WTC11 (cell line): ENCODE data around the gene ADARB2. TPM values are rescaled to one million over a fixed set of nuclear protein-coding genes. Genes with fewer than 3 reads are reported as not detected.

Experiments
- ATAC-seq: fragments of 200-7000 bp; cut with Tn5 transposase; 2 replicates; pipeline ENCODE4 v1.10.0; 2021; ENCODE audit warnings: mild to moderate bottlenecking, moderate library complexity
- CTCF ChIA-PET: fragments of 300-600 bp; sonication (Branson Sonifier 250); formaldehyde crosslinking; loops from one replicate; lab custom pipeline; 2021; ENCODE audit warnings: antibody characterized with exemption; lab: Charles Lee
- POLR2A ChIA-PET: fragments of 350-600 bp; sonication (Branson Sonifier 250); formaldehyde crosslinking; loops from one replicate; lab custom pipeline; 2021; ENCODE audit warnings: antibody characterized with exemption; lab: Charles Lee
- DNase-seq: peaks from one replicate; pipeline ENCODE4 v3.0.0; 2021; ENCODE audit warnings: low spot score
- H3K27ac Mint-ChIP-seq: 2 replicates; pipeline ENCODE4 v1.8.0; 2021; ENCODE audit warnings: mixed read lengths
- H3K27me3 Mint-ChIP-seq: 2 replicates; pipeline ENCODE4 v1.8.0; 2021; ENCODE audit warnings: low read depth, mild to moderate bottlenecking, moderate library complexity, mixed read lengths
- H3K36me3 Mint-ChIP-seq: 2 replicates; pipeline ENCODE4 v1.8.0; 2021; ENCODE audit warnings: mixed read lengths
- H3K4me1 Mint-ChIP-seq: 2 replicates; pipeline ENCODE4 v1.8.0; 2022; ENCODE audit warnings: mixed read lengths
- H3K4me3 Mint-ChIP-seq: 2 replicates; pipeline ENCODE4 v1.8.0; 2021; ENCODE audit warnings: mild to moderate bottlenecking, moderate library complexity, mixed read lengths
- H3K9me3 Mint-ChIP-seq: 2 replicates; pipeline ENCODE4 v1.8.0; 2021; ENCODE audit warnings: mixed read lengths
- ARID4B ChIP-seq: sonication (generic); formaldehyde crosslinking; IDR thresholded peaks from 2 replicates; pipeline ENCODE4 v1.8.0; 2023; ENCODE audit warnings: missing genetic modification reagents, mild to moderate bottlenecking, borderline replicate concordance
- ATF2 ChIP-seq: sonication (generic); formaldehyde crosslinking; IDR thresholded peaks from 2 replicates; pipeline ENCODE4 v1.8.1; 2022; ENCODE audit warnings: low read depth, missing genetic modification reagents, borderline replicate concordance
- ETV6 ChIP-seq: sonication (generic); formaldehyde crosslinking; IDR thresholded peaks from 2 replicates; pipeline ENCODE4 v1.8.1; 2022; ENCODE audit warnings: mild to moderate bottlenecking, missing genetic modification reagents
- FOXK1 ChIP-seq: sonication (generic); formaldehyde crosslinking; IDR thresholded peaks from 2 replicates; pipeline ENCODE4 v1.8.0; 2022; ENCODE audit warnings: mild to moderate bottlenecking, moderate library complexity, missing genetic modification reagents
- HMGXB4 ChIP-seq: sonication (generic); formaldehyde crosslinking; IDR thresholded peaks from 2 replicates; pipeline ENCODE4 v1.8.1; 2023; ENCODE audit warnings: mild to moderate bottlenecking, moderate library complexity, missing genetic modification reagents
- MLX ChIP-seq: sonication (generic); formaldehyde crosslinking; IDR thresholded peaks from 2 replicates; pipeline ENCODE4 v1.8.1; 2023; ENCODE audit warnings: mild to moderate bottlenecking, missing genetic modification reagents, moderate library complexity
- PRRX2 ChIP-seq: fragments of 250-450 bp; sonication (Bioruptor Pico); IDR thresholded peaks from 2 replicates; pipeline ENCODE4 v1.8.0; 2021; ENCODE audit warnings: mild to moderate bottlenecking
- SMAD3 ChIP-seq: sonication (generic); formaldehyde crosslinking; IDR thresholded peaks from 2 replicates; pipeline ENCODE4 v1.8.0; 2022; ENCODE audit warnings: missing genetic modification reagents, mild to moderate bottlenecking, borderline replicate concordance
- TP53 ChIP-seq: sonication (generic); formaldehyde crosslinking; IDR thresholded peaks from 2 replicates; pipeline ENCODE4 v1.8.1; 2023; ENCODE audit warnings: mild to moderate bottlenecking, missing genetic modification reagents
- ZNF219 ChIP-seq: sonication (generic); formaldehyde crosslinking; IDR thresholded peaks from 2 replicates; pipeline ENCODE4 v1.8.0; 2023; ENCODE audit warnings: missing genetic modification reagents, mild to moderate bottlenecking, borderline replicate concordance
- ZNF416 ChIP-seq: fragments of 250-450 bp; sonication (Bioruptor Pico); IDR thresholded peaks from 2 replicates; pipeline ENCODE4 v1.9.0; 2021; ENCODE audit warnings: mild to moderate bottlenecking, inconsistent platforms
- ZNF423 ChIP-seq: fragments of 250-450 bp; sonication (Bioruptor Pico); IDR thresholded peaks from 2 replicates; pipeline ENCODE4 v2.1.2; 2022; ENCODE audit warnings: mild to moderate bottlenecking, moderate library complexity
- ZNF425 ChIP-seq: fragments of 250-450 bp; sonication (Bioruptor Pico); conservative IDR thresholded peaks from 2 replicates; pipeline ENCODE4 v1.9.0; 2021; ENCODE audit warnings: mild to moderate bottlenecking
- ZNF532 ChIP-seq: fragments of 250-450 bp; sonication (Bioruptor Pico); IDR thresholded peaks from 2 replicates; pipeline ENCODE4 v1.9.0; 2021; ENCODE audit warnings: mild to moderate bottlenecking, borderline replicate concordance
- total RNA-seq: library from RNA; stranded (reverse); gene quantifications from 3 replicates; pipeline ENCODE4 v1.2.3, GENCODE V29; 2021
- TF ChIP-seq, protein P1 (sequence below): sonication (generic); formaldehyde crosslinking; IDR thresholded peaks from 2 replicates; pipeline ENCODE4 v1.8.1; 2023; ENCODE audit warnings: mild to moderate bottlenecking, missing genetic modification reagents
- TF ChIP-seq, protein P2 (sequence below): sonication (generic); formaldehyde crosslinking; conservative IDR thresholded peaks from 2 replicates; pipeline ENCODE4 v1.8.1; 2023; ENCODE audit warnings: mild to moderate bottlenecking, low read depth, missing genetic modification reagents, moderate library complexity

Gene ADARB2
- total RNA-seq, 1 experiment from 2014 or later, result 3.7 TPM

GRCh38 chr10:1177936-1178335 is 559.4 kb downstream of the ADARB2 start:
- ATAC-seq (no peak), DNase-seq (peak; percentile 5)
- H3K4me3 Mint-ChIP-seq, result no peak overlapping the region
- peaks cover 4% of the 10 kb centered on the region for H3K4me1 Mint-ChIP-seq
- H3K36me3 Mint-ChIP-seq, result no peaks in the 10 kb centered on the region
- H3K9me3 Mint-ChIP-seq, result no peaks in the 10 kb centered on the region
- CTCF ChIA-PET, result interaction anchor here (1.2 kb wide), 1 partner anchor 191 kb away, joined by 7 read pairs; no protein-coding TSS in a partner anchor
- no peaks in the 10 kb centered on the region; the same call in 1 of the 2 replicates for H3K27me3 Mint-ChIP-seq
- POLR2A ChIA-PET, result no interaction called here
- no peak overlapping the region for H3K27ac Mint-ChIP-seq
- no peak for TF ChIP-seq ZNF416 (CRISPR knock-in tag)
- TF ChIP-seq ZNF219, result no peak
- TF ChIP-seq ZNF423 (CRISPR knock-in tag), result no peak
- TF ChIP-seq, protein P1, sequence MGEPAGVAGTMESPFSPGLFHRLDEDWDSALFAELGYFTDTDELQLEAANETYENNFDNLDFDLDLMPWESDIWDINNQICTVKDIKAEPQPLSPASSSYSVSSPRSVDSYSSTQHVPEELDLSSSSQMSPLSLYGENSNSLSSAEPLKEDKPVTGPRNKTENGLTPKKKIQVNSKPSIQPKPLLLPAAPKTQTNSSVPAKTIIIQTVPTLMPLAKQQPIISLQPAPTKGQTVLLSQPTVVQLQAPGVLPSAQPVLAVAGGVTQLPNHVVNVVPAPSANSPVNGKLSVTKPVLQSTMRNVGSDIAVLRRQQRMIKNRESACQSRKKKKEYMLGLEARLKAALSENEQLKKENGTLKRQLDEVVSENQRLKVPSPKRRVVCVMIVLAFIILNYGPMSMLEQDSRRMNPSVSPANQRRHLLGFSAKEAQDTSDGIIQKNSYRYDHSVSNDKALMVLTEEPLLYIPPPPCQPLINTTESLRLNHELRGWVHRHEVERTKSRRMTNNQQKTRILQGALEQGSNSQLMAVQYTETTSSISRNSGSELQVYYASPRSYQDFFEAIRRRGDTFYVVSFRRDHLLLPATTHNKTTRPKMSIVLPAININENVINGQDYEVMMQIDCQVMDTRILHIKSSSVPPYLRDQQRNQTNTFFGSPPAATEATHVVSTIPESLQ (CRISPR knock-in tag), result no peak
- no peak for TF ChIP-seq HMGXB4 (CRISPR knock-in tag)
- no peak for TF ChIP-seq ZNF532 (CRISPR knock-in tag)
- no peak for TF ChIP-seq SMAD3
- no peak for TF ChIP-seq ZNF425 (CRISPR knock-in tag)
- no peak for TF ChIP-seq FOXK1
- TF ChIP-seq, protein P2, sequence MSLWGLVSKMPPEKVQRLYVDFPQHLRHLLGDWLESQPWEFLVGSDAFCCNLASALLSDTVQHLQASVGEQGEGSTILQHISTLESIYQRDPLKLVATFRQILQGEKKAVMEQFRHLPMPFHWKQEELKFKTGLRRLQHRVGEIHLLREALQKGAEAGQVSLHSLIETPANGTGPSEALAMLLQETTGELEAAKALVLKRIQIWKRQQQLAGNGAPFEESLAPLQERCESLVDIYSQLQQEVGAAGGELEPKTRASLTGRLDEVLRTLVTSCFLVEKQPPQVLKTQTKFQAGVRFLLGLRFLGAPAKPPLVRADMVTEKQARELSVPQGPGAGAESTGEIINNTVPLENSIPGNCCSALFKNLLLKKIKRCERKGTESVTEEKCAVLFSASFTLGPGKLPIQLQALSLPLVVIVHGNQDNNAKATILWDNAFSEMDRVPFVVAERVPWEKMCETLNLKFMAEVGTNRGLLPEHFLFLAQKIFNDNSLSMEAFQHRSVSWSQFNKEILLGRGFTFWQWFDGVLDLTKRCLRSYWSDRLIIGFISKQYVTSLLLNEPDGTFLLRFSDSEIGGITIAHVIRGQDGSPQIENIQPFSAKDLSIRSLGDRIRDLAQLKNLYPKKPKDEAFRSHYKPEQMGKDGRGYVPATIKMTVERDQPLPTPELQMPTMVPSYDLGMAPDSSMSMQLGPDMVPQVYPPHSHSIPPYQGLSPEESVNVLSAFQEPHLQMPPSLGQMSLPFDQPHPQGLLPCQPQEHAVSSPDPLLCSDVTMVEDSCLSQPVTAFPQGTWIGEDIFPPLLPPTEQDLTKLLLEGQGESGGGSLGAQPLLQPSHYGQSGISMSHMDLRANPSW (CRISPR knock-in tag), result no peak
- no peak for TF ChIP-seq MLX (CRISPR knock-in tag)
- no peak for TF ChIP-seq ARID4B (CRISPR knock-in tag)
- no peak for TF ChIP-seq ETV6 (CRISPR knock-in tag)
- no peak for TF ChIP-seq TP53 (CRISPR knock-in tag)
- TF ChIP-seq ATF2, result no peak
- TF ChIP-seq PRRX2 (CRISPR knock-in tag), result no peak
